ENCODE measurements around the gene EXD3.
"Not testable (repeated sequence)": the region's sequence is repeated elsewhere in the genome, so short reads cannot be mapped to it uniquely, and the experiment has no call there.

Gene EXD3

DNA sequence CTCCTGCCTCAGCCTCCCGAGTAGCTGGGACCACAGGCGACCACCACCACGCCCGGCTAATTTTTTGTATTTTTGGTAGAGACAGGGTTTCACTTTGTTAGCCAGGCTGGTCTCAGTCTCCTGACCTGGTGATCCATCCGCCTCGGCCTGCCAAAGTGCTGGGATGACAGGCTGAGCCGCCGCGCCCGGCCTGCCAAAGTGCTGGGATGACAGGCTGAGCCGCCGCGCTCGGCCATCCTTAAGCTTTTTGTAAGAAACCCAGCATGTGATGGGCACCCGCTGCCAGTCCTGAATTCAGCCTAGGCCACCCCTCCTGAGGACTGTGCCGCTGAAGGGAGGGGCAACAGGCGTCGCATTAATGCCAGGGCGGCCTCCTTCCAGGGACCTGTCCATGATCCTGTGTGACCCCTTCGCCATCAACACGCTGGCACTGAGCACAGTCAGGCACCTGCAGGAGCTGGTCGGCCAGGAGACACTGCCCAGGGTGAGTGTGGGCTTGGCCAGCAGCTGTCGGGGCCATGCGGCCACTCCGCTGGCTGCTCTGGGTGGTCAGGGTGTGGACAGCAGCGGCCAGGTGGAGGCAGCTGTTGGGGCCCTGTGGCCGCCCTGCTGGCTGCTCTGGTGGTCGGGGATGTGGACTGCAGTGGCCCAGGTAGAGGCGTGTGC is 157.3 kb downstream of the EXD3 start:
- ATAC-seq, result no peak

- no peak for ATAC-seq
Observed at GRCh38 chr9:137264067-137264466, 158.9 kb downstream of the EXD3 start.

GRCh38 chr9:137263506-137263905 is 159.5 kb downstream of the EXD3 start:
- ATAC-seq, result no peak

GRCh38 chr9:137262909-137263285 is 160.1 kb downstream of the EXD3 start:
- ATAC-seq, result no peak

DNA sequence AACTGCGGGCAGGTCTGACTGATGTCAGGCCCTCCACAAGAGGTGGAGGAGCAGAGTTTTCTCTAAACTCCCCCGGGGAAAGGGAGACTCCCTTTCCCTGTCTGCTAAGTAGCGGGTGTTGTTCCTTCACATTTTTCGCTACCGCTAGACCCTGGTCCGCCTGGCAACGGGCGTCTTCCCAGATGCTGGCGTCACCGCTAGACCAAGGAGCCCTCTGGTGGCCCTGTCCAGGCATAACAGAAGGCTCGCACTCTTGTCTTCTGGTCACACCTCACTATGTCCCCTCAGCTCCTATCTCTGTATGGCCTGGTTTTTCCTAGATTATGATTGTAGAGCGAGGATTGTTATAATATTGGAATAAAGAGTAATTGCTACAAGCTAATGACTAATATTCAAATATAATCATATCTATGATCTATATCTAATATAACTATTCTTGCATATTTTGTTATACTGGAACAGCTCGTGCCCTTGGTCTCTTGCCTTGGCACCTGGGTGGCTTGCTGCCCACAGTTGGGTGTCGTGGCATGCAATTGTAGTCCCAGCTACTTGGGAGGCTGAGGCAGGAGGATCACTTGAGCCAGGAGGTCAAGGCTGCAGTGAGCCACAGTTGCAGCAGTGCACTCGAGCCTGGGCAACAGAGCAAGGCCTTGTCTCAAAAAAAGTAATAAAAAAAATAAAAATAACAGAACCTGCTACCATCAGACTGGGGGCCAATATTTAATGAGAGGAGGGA is 160.6 kb downstream of the EXD3 start:
- ATAC-seq, result not testable (repeated sequence)
